Measurements from ENCODE around the gene AMER3.

The AMER3 gene

DNA sequence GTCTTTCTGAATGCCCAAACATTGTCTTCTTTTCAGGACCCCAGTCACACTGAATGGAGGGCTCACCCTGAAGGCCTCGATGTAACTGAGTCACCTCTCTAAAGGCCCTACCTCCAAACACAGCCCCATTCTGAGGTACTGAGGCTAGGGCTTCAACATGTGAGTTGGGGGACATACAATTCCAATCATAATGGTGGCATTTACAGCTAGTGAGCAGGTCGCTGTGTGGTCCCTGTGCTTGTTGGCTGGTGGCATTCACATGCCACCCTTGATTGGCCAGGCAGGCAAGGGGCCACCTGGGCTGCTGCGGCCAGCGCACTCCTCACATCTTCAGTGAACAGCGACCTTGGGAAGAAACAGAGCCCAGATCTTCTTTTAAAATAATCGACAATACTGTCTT, 30.7 kb downstream of the AMER3 start:
- DNase-seq: no peak

- DNase-seq: no peak
Measured at GRCh38 chr2:130787841-130788240, 32.5 kb downstream of the AMER3 start.

DNA sequence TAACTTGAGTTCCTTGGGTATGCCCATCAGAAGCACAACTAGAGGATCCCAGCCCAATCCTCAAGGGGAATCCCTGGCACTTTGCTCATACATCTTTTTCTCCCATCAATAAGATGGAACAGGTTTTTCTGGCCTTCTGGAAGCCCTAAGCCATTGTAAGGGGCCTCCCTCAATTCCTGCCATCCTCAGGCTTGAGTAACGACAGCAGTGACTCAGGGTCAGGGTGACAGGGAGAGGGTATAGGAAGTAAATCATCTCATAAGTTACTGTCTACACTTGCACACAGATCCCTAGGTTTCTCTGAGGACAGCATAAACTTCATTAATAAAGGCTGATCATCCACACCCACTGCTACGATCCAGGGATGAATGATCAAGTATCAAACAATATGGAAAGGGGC, 35.0 kb downstream of the AMER3 start:
- DNase-seq: peak in 2 of 4 experiments; percentile 7 to 16

DNA sequence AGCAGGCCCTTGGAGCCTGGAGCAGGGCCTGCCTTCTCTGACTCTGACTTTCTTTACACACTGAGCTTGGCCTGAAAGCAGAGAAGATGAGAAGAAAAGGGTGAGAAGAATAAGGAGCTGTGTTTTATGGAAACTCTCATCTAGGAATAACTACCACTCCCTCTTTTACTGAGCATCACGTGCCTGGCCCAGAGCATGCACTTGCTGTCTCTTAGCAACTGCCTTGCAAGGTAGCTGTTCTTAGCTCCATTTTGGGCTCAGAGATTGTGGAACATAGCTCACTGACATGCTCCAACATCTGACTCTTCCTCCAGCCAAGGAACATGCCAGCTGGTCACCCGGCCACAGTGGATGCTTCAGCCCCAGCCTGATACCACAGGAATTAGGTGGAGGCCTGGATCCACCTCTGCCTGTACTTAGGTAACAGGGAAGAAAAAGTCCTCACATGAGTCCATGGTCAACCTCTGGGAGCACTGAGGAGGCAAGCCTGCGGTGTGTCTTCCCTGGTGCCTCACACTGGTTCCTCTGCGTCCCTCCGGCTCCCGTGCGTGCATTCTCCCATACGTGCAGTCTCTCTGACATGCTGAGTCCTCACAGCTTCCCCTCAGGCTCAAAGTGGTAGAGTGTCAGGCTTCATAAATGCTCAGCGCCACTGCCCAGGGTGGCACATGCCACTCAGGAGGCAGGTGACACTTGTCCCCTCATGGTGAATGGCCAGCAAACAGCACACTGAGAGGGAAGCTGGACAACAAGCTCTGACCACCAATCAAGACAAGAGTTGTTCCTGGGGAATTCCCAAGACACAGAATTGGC, 35.7 kb downstream of the AMER3 start:
- DNase-seq: no peak

GRCh38 chr2:130791617-130791939, 36.2 kb downstream of the AMER3 start:
- DNase-seq: peak; percentile 32 to 72 (median 58)

DNA sequence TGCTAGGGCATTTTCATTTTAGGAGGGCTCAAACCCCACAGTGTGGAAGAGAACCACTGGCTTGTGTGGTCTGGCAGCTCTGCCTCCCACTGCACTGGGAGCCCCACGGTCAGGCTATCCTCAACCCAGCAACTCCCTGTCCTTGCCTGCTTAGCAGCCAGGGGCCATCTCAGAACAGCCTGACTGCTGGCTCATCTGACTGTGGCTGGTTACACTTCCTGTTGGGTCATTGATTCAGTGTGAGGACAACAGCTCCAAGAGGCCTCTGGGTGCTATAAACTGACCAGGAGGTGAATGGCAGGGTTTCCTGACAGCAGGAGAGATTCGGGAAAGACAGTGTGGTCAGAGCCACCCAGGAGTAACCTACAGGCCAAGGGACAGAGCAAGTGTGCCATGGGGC, 40.1 kb downstream of the AMER3 start:
- DNase-seq: peak; percentile 33 to 62 (median 56)

DNA sequence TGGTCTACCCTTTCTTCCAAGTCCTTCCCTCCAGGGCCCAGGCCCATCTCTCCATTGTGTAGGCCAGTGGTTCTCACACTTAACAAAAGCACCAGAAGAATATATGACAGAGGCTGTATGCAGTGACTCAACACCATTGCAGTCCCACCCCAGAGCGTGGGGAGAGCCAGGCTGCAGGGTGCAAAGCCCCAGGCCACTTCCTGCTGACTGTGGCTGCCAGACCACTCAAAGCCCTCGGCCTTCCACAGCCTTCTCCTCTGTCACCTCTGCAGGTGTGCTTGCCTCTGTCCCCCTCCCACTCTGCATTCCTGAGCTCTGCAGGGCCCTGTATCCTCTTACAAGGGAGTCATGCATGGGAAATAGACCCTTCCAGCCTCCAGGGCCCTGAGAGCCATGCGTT, 41.0 kb downstream of the AMER3 start:
- DNase-seq: peak in 3 of 4 experiments; percentile 16 to 23 (median 23)

- DNase-seq: peak; percentile 93 to 98 (median 96)
Measured at GRCh38 chr2:130797493-130798435, 42.4 kb downstream of the AMER3 start.

DNA sequence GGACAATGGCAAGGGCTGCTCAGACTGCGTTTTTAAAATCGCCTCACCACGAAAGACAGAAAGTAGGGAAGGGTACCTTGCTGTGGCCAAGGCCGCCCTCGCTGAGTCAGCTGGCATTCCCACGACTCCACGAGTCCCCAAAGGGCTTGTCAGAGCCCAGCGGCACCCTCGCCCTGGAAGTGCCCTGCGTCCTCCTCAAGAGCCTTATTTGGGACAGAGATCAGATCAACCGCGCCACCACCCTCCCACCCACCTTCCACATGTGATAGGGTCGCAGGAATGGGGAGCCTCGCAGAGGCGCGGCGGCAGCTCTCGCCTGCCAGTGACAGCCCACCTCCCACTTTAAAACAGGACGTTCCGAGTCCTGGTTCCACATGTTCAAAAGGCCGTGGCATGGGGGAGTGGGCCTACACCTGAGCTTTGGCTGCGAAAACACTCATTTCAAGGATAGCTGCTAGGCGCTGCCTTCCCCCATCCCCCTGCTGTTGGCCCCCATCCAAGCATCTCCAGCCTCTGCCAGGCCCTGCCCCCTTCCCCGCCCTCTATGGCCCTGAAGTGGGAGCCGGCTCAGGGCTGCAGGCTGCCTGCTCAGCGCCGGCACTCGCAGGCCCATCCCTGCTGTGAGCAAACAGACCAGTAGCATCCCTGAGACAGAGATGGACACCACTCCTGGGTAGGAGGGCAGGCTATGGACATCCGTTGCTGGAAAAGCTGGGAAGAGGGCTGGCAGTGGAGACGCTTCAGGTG, 43.3 kb downstream of the AMER3 start:
- DNase-seq: no peak

DNA sequence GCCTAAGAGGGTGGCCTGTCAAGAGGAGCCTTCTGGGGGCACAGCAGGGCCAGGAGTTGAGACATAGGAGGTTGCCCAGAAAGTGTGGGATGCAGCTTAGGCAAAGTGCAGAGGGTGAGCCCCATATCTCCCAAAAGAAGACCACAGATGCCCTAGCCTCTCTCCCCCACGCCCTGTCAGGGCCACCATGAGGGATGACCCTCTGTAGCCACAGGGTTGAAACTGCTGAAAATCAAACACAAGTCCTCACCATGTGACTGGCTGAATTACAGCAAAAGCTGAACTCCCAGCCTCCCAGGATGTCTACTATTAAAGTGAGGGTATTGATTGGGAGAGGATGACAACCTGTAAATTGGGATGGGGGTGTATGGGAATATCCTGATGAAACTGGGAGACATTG, 44.0 kb downstream of the AMER3 start:
- DNase-seq: no peak

DNA sequence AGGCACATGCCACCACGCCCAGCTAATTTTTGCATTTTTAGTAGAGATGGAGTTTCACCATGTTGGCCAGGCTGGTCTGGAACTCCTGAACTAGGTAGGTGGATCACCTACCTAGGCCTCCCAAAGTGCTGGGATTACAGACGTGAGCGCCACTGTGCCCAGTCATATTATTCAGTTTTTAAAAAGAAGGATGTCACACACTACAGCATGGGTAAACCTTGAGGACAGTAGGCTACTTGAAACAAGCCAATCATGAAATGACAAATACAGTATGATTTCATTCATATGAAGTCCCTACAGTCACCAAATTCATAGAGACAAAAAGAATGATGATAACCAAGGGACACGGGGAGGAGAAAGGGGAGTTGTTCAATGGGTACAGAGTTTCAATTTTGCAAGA, 50.3 kb downstream of the AMER3 start:
- no peak for DNase-seq

DNA sequence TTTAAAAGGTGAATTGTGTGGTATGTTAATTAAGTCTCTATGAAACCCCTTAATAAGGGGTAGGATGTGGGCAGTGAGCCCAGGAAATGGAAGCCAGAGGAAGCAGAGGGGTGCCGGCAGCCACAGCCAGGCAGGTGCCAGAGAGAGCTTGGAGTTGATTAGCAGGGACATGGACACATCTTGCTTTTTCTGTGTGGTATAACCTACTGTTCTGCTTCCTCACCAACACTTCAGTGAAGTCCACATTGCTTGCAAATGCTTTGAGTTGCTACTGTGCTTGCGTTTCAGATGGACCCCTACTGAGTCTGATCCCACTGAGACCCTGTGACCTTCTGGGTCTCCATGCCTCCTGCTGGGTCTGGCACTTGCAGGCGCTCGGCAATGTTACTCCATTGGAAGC, 51.0 kb downstream of the AMER3 start:
- DNase-seq: no peak

DNA sequence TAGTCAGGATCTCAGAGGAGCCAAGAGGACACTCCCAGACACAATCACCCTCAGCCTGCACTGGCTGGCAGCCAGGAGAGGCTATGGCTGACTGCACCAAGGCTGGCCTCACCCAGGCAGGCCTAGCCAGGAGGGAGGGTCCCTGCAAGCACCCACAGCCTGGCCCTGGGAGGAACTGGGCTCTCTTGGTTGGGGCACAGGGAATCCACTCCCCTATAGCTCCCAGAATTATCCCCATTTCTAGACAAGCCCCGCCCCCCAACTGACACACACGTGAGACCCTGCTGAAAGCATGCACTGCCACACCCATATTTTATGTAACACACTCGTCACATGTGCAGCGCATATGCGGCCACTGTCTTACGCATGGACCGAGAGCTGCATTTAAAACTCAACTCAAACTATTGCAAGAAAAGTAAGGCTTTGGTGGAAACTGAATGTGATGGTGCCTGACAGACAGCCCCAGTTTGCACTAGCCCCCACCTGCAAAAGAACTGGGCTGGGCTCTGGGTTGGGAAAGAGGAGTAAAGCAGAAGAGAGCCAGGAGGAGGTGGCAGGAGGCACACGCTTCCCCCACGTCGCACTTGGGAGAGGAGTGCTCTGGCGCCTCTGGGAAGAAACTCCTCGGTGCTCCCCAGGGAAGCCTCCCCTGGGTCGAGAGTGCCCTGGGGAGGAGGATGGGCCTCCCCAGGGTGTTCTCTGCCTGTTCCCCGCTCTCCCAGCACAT, 52.5 kb downstream of the AMER3 start:
- no peak for DNase-seq

GRCh38 chr2:130808482-130809268, 53.3 kb downstream of the AMER3 start:
- DNase-seq: no peak

GRCh38 chr2:130810490-130810889, 55.1 kb downstream of the AMER3 start:
- DNase-seq: no peak

GRCh38 chr2:130813722-130814121, 58.4 kb downstream of the AMER3 start:
- no peak for DNase-seq

- no peak for DNase-seq
Measured at GRCh38 chr2:130814931-130815680, 59.8 kb downstream of the AMER3 start.
